ENCODE measurements around the gene NDUFA12.

NDUFA12 gene

DNA sequence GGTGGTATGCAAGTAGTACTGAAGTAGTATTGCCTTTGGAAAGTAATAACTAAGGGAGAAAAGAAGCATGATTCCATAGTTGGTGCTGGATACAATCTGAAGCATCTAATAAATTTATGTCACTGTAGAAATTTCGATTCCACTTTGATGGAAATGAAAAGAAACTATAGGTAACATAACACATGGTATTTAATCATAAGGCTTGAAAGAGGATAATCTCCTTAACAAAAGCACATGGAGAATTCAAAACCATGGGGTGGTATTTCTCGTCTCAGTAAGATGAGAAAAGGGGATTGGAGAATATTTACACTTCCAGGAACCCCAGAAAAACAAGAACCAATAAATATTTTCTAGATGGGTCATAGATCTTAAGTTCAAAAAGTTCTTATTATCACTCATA lies 72.7 kb downstream of the NDUFA12 start:
- DNase-seq = no peak

DNA sequence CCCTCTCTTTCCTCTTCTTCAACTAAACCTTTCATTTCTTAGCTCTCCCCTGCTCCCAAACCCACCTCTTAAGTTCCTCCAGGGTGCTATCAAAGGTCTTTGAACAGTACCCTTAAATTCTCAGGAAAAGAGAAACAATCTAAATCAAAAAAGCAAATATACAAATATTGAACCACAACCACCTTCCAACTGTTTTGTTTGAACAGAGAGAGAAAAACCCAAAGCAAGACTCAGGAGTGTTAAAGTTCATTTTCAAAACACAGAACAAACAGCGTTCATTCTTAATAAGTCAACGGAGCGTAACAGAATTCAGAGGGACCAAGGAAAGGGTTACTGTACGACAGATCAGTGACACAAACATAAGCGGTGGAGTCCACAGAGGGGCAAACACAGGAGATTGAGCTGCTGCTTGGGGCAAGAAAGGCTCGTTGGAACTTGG lies 73.3 kb downstream of the NDUFA12 start:
- DNase-seq = peak in 1 of 2 experiments; percentile 23

DNA sequence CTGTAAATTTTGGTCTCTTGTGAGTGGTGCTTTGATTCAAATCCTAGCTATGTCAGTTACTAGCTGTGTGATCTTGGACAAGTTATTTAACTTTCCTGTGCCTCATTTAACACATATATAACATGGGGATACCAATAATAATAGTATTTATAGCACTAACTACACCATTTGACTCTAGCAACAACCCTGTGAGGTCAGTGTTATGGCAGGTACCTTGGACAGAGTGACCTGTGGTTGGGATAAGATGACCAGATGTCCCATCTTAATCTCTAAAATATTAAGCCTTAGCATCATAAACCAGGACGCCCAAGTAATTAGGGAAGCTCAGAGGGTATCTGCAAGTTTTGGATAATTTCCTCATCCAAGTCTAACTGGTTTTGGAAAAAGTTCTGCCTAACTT lies 73.7 kb downstream of the NDUFA12 start:
- DNase-seq = no peak

DNA sequence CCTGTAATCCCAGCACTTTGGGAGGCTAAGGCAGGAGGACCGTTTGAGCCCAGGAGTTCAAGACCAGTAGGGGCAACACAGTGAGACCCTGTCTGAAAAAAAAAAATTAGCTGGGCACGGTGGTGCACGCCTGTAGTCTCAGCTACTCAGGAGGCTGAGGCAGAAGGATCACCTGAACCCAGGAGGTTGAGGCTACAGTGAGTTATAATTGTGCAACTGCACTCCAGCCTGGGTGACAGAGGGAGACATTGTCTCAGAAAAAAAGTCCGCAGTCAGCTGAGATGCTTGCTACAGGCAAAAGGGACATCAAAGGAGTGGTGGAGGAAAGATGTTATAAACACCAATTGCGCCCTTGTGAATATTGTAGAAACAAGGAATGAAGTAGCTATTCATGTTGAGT lies 77.8 kb downstream of the NDUFA12 start:
- DNase-seq = no peak

DNA sequence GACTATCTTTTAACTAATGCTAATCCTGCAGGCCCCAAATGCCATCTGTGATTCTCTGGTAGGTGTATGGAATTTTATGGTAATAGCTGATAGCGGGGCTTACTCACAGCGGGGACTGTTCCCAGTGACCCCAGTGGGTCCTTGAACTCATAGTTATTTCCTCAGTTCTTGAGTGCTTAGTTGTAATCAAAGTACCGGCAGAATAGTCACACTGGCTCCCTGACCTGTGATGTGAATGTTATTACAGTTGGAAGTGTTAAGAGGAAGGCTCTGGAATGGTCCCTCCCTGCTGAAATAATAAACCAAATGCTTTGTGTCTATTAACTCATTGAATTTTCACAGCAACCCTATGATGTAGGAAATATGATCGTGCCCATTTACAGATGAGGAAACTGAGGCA lies 78.3 kb downstream of the NDUFA12 start:
- DNase-seq = no peak

DNA sequence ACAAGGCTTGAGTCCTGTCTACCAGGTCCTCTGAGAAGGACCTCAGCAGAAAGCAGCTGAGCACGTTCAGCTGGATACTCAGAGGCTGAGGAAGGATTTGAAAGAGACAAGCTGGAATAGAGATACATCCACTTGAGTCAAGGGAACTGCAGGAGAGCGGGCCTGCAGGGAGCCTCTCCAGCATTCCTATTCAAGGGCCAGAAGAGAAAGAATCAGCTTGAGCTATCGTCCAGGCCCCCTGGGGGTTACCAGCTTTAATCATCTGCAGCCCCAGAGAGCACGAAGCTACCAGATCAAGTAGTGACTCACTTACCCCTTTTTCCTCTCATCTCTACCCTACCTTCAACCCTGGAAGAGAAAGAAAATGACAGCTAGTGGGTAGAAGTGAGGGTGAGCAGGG lies 80.9 kb downstream of the NDUFA12 start:
- DNase-seq = no peak

Measured in NCI-H526 (cell line).